Mesothelial cell of epicardium (in vitro differentiated cells): ENCODE data around the gene FZD7. TPM values are rescaled to one million over a fixed set of nuclear protein-coding genes. Genes with fewer than 3 reads are reported as not detected.
A peak's percentile ranks its signal among the peaks of the same experiment; 100 is the strongest.

Source experiments
- DNase-seq, 2 experiments: peaks; one replicate each; pipeline ENCODE4 v3.0.0; 2021; ENCODE audit warnings: low spot score in 2 of 2; ENCODE audit not compliant: unreplicated experiment in 2 of 2
- H3K27ac Mint-ChIP-seq: 2 replicates; pipeline ENCODE4 v1.8.0; 2021; ENCODE audit warnings: mixed read lengths
- H3K27me3 Mint-ChIP-seq: 2 replicates; pipeline ENCODE4 v1.8.0; 2021; ENCODE audit warnings: low read depth, mixed read lengths
- H3K36me3 Mint-ChIP-seq: 2 replicates; pipeline ENCODE4 v1.8.0; 2021; ENCODE audit warnings: mixed read lengths
- H3K4me1 Mint-ChIP-seq: 2 replicates; pipeline ENCODE4 v1.8.0; 2021; ENCODE audit warnings: mixed read lengths
- H3K4me3 Mint-ChIP-seq: 2 replicates; pipeline ENCODE4 v1.8.0; 2021; ENCODE audit warnings: mild to moderate bottlenecking, moderate library complexity, mixed read lengths
- H3K9me3 Mint-ChIP-seq: 2 replicates; pipeline ENCODE4 v1.8.0; 2021; ENCODE audit warnings: mixed read lengths
- CTCF ChIP-seq: fragments of 200-600 bp; sonication (generic); IDR thresholded peaks from one replicate; pipeline ENCODE4 v1.5.0; 2021; ENCODE audit warnings: antibody characterized with exemption; ENCODE audit not compliant: unreplicated experiment
- total RNA-seq: library from RNA; stranded (reverse); gene quantifications from 3 replicates; pipeline ENCODE4 v1.2.1, GENCODE V29; 2021

Gene FZD7
- total RNA-seq, 1 donor from 2014 or later: 132 TPM

GRCh38 chr2:202024871-202025270 is 8.8 kb upstream of the FZD7 start:
- Mint-ChIP-seq H3K36me3 (no peaks in the 10 kb centered on the region), H3K9me3 (no peaks in the 10 kb centered on the region), H3K4me1 (peaks cover 27% of the 10 kb centered on the region), H3K27me3 (no peaks in the 10 kb centered on the region), H3K27ac (no peak overlapping the region), H3K4me3 (no peak overlapping the region)
- TF ChIP-seq CTCF: no peak
- no peak for DNase-seq

- no peaks in the 10 kb centered on the region for H3K27me3 Mint-ChIP-seq
- H3K27ac Mint-ChIP-seq: no peak overlapping the region
- no peaks in the 10 kb centered on the region for H3K36me3 Mint-ChIP-seq
- H3K9me3 Mint-ChIP-seq: no peaks in the 10 kb centered on the region
- no peak for TF ChIP-seq CTCF
- no peak for DNase-seq
- H3K4me1 Mint-ChIP-seq: peaks cover 29% of the 10 kb centered on the region
- no peak overlapping the region for H3K4me3 Mint-ChIP-seq
Measured at GRCh38 chr2:202025816-202026215, 7.8 kb upstream of the FZD7 start.

GRCh38 chr2:202026507-202026906 is 7.1 kb upstream of the FZD7 start:
- Mint-ChIP-seq H3K27me3 (no peaks in the 10 kb centered on the region), H3K4me1 (peaks cover 36% of the 10 kb centered on the region), H3K4me3 (no peak overlapping the region), H3K27ac (no peak overlapping the region), H3K9me3 (no peaks in the 10 kb centered on the region), H3K36me3 (no peaks in the 10 kb centered on the region)
- TF ChIP-seq CTCF: no peak
- no peak for DNase-seq

- Mint-ChIP-seq H3K9me3 (no peaks in the 10 kb centered on the region), H3K27ac (no peak overlapping the region), H3K27me3 (no peaks in the 10 kb centered on the region), H3K36me3 (no peaks in the 10 kb centered on the region), H3K4me3 (no peak overlapping the region), H3K4me1 (peaks cover 26% of the 10 kb centered on the region)
- DNase-seq: no peak
- TF ChIP-seq CTCF: no peak
Measured at GRCh38 chr2:202030691-202031090, 3.0 kb upstream of the FZD7 start.

- peaks cover 26% of the 10 kb centered on the region for H3K4me1 Mint-ChIP-seq
- H3K27ac Mint-ChIP-seq: peak overlapping the region; percentile 100
- DNase-seq: no peak
- no peak for TF ChIP-seq CTCF
- no peaks in the 10 kb centered on the region for H3K36me3 Mint-ChIP-seq
- H3K27me3 Mint-ChIP-seq: no peaks in the 10 kb centered on the region
- H3K4me3 Mint-ChIP-seq: peak overlapping the region; percentile 89
- H3K9me3 Mint-ChIP-seq: no peaks in the 10 kb centered on the region
Measured at GRCh38 chr2:202031246-202031951, 2.3 kb upstream of the FZD7 start.
